ENCODE measurements around the gene SEC14L3. TPM values are rescaled to one million over a fixed set of nuclear protein-coding genes. Genes with fewer than 3 reads are reported as not detected.

The SEC14L3 gene
- total RNA-seq, 1 experiment from 2014 or later = not detected

GRCh38 chr22:30423959-30424533 is 47.8 kb downstream of the SEC14L3 start:
- Histone ChIP-seq H3K56ac (ENCODE audit: insufficient read length, low read depth, low read length) (no peak overlapping the region), H4K8ac (replicated peaks; ENCODE audit: insufficient read length, low read depth, low read length) (no peak overlapping the region), H3K27me3 (ENCODE audit: insufficient read depth, low read length) (no peaks in the 10 kb centered on the region), H4K20me1 (ENCODE audit: control insufficient read depth, insufficient read depth, insufficient read length) (no peaks in the 10 kb centered on the region), H3K79me1 (ENCODE audit: insufficient read depth, low read depth, low read length, poor library complexity, severe bottlenecking) (no peaks in the 10 kb centered on the region), H3T11ph (ENCODE audit: low read length) (no peak overlapping the region), H2BK120ac (ENCODE audit: low read depth, low read length, poor library complexity, severe bottlenecking) (no peak overlapping the region), H3K9me3 (ENCODE audit: control insufficient read depth, low read depth, low read length) (no peaks in the 10 kb centered on the region), H3K9ac (ENCODE audit: extremely low read depth, insufficient read length, low read length) (no peak overlapping the region), H3K4me2 (ENCODE audit: insufficient read depth, insufficient read length, low read length) (peak overlapping the region; percentile 83), H2BK20ac (ENCODE audit: low read depth, low read length, poor library complexity, severe bottlenecking) (no peak overlapping the region), H3K27ac (ENCODE audit: insufficient read length, low read depth, low read length) (peak overlapping the region; percentile 29), H3K18ac (ENCODE audit: insufficient read length, low read depth, low read length) (no peak overlapping the region), H2BK15ac (ENCODE audit: low read depth, low read length) (no peak overlapping the region), H2AK5ac (ENCODE audit: insufficient read length, low read length) (no peak overlapping the region), H4K91ac (ENCODE audit: insufficient read length, low read depth, low read length) (no peak overlapping the region), H3K79me2 (ENCODE audit: insufficient read depth, low read length) (no peaks in the 10 kb centered on the region; the same call in 1 of the 2 replicates), H2BK12ac (ENCODE audit: insufficient read length, low read depth, low read length) (no peak overlapping the region), H3K14ac (ENCODE audit: insufficient read depth, low read length) (no peak overlapping the region), H4K5ac (ENCODE audit: insufficient read length, low read depth, low read length) (no peak overlapping the region), H3K23ac (ENCODE audit: insufficient read length, low read depth, low read length) (no peak overlapping the region), H3K4me1 (ENCODE audit: insufficient read depth, low read length) (peaks cover 7% of the 10 kb centered on the region; the same call in 1 of the 2 replicates), H3K4ac (ENCODE audit: low read depth, low read length) (no peak overlapping the region), H3K23me2 (ENCODE audit: insufficient read length, low read depth, low read length, poor library complexity, severe bottlenecking) (peaks cover 21% of the 10 kb centered on the region), H2AFZ (ENCODE audit: low read length) (no peak overlapping the region), H2BK5ac (ENCODE audit: insufficient read length, low read length) (no peak overlapping the region)
- DNase-seq = peak; percentile 99
- H3K36me3 Mint-ChIP-seq (ENCODE audit: insufficient read depth in 1 of 3, low read depth in 3 of 3) = peaks cover 14 to 43% (median 41%) of the 10 kb centered on the region in 3 experiments
- peak overlapping the region; percentile 96 to 98 (median 98); a peak in 6 of 7 replicates for H3K27ac Mint-ChIP-seq
- no peaks in the 10 kb centered on the region for H3K9me3 Mint-ChIP-seq
- no peak for TF ChIP-seq CTCF (conservative IDR thresholded peaks at IDR 0.05)
- WGBS (ENCODE audit: extremely low coverage, insufficient read length, low lambda C conversion rate) = no CpG with 5 or more reads among the region's 31 CpGs
- peak overlapping the region; percentile 87 to 93 for H3K4me3 Mint-ChIP-seq
- H3K4me1 Mint-ChIP-seq = peaks cover 31 to 37% of the 10 kb centered on the region in 2 experiments
- no peaks in the 10 kb centered on the region; the same call in 1 of the 2 replicates for H3K27me3 Mint-ChIP-seq (ENCODE audit: low read depth)

All from H9 (cell line).